Glutamatergic neuron (in vitro differentiated cells): ENCODE data around the gene UQCR11. TPM values are rescaled to one million over a fixed set of nuclear protein-coding genes. Genes with fewer than 3 reads are reported as not detected.

Source experiments
- DNase-seq: peaks from one replicate; pipeline ENCODE4 v3.0.0; 2022
- H3K27ac Mint-ChIP-seq: one replicate; pipeline ENCODE4 v1.8.0; 2020; ENCODE audit warnings: mild to moderate bottlenecking, mixed read lengths, inconsistent platforms; ENCODE audit not compliant: unreplicated experiment
- H3K27me3 Mint-ChIP-seq: one replicate; pipeline ENCODE4 v1.8.0; 2020; ENCODE audit warnings: mild to moderate bottlenecking, moderate library complexity, mixed read lengths, inconsistent platforms; ENCODE audit not compliant: unreplicated experiment
- H3K36me3 Mint-ChIP-seq: one replicate; pipeline ENCODE4 v1.8.0; 2020; ENCODE audit warnings: mild to moderate bottlenecking, mixed read lengths, inconsistent platforms; ENCODE audit not compliant: unreplicated experiment
- H3K4me1 Mint-ChIP-seq: one replicate; pipeline ENCODE4 v1.8.0; 2020; ENCODE audit warnings: mild to moderate bottlenecking, low read depth, mixed read lengths, inconsistent platforms; ENCODE audit not compliant: unreplicated experiment
- H3K4me3 Mint-ChIP-seq: one replicate; pipeline ENCODE4 v1.8.0; 2020; ENCODE audit warnings: mild to moderate bottlenecking, mixed read lengths, inconsistent platforms; ENCODE audit not compliant: unreplicated experiment
- H3K9me3 Mint-ChIP-seq: one replicate; pipeline ENCODE4 v1.8.0; 2020; ENCODE audit warnings: mild to moderate bottlenecking, moderate library complexity, mixed read lengths, inconsistent platforms; ENCODE audit not compliant: unreplicated experiment
- total RNA-seq: library from RNA; stranded (reverse); fragmentation: NEBNext Ultra II Directional; extraction: Animal tissue kit (Norgen Biotek cat#: 25700); gene quantifications from one replicate; pipeline ENCODE4 v1.2.1, GENCODE V29; 2021; ENCODE audit not compliant: unreplicated experiment
- TF ChIP-seq, protein P1 (sequence below): fragments of 200-600 bp; sonication (generic); IDR thresholded peaks from one replicate; pipeline ENCODE4 v1.5.0; 2021; ENCODE audit not compliant: partially characterized antibody, unreplicated experiment

Gene UQCR11
- total RNA-seq, 1 donor from 2014 or later, result 204 TPM

DNA sequence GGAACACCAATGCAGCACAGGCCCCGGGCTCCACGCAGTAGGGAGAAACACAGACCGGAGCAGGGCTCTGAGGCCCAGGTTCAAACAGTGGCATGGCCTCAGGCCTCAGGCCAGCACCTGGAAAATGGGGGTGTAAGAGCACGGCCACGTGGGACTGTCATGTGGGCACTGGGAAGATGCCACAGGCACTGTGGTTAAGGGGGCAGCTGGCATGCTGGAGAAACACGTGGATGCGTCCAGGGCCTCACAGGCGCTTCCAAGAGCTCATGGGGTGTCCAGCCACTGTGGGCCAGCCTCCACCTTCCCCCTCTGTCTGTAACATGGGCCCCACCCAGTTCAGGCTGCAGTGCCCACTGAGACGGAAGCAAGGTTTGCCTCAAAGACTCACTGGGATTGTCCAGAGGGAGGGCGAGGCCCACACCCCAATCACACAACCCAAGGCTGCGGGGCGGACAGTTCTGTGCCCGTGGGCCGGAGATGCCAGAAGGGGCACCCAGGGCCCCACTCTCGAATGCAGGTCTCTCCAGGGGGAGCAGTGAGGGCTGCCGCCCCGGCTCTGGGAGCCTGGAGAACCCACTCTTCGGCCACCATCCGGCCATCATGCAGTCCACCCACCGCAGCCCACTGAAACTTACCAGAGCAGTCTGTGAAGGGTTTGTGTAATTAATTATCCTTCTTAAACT lies 6.3 kb downstream of the UQCR11 start:
- no peak for DNase-seq
- Mint-ChIP-seq H3K4me3 (no peak overlapping the region), H3K4me1 (peaks cover 2% of the 10 kb centered on the region), H3K27ac (no peak overlapping the region), H3K27me3 (no peaks in the 10 kb centered on the region), H3K9me3 (peaks cover 2% of the 10 kb centered on the region), H3K36me3 (no peaks in the 10 kb centered on the region)
- TF ChIP-seq, protein P1, sequence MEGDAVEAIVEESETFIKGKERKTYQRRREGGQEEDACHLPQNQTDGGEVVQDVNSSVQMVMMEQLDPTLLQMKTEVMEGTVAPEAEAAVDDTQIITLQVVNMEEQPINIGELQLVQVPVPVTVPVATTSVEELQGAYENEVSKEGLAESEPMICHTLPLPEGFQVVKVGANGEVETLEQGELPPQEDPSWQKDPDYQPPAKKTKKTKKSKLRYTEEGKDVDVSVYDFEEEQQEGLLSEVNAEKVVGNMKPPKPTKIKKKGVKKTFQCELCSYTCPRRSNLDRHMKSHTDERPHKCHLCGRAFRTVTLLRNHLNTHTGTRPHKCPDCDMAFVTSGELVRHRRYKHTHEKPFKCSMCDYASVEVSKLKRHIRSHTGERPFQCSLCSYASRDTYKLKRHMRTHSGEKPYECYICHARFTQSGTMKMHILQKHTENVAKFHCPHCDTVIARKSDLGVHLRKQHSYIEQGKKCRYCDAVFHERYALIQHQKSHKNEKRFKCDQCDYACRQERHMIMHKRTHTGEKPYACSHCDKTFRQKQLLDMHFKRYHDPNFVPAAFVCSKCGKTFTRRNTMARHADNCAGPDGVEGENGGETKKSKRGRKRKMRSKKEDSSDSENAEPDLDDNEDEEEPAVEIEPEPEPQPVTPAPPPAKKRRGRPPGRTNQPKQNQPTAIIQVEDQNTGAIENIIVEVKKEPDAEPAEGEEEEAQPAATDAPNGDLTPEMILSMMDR, result no peak

DNA sequence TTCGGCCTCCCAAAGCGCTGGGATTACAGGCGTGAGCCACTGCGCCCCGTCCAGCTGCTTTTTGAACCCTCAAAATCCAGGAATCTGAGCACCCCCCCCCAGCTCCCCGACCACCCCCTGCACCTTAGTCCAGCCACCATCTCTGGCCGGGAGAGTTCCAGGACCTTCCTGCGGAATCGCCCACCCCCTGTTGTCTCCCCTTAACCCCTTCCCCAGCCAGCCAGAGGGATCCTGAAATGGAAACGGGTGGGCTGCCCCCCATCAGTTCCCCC lies 11.8 kb downstream of the UQCR11 start:
- no peak for DNase-seq

DNA sequence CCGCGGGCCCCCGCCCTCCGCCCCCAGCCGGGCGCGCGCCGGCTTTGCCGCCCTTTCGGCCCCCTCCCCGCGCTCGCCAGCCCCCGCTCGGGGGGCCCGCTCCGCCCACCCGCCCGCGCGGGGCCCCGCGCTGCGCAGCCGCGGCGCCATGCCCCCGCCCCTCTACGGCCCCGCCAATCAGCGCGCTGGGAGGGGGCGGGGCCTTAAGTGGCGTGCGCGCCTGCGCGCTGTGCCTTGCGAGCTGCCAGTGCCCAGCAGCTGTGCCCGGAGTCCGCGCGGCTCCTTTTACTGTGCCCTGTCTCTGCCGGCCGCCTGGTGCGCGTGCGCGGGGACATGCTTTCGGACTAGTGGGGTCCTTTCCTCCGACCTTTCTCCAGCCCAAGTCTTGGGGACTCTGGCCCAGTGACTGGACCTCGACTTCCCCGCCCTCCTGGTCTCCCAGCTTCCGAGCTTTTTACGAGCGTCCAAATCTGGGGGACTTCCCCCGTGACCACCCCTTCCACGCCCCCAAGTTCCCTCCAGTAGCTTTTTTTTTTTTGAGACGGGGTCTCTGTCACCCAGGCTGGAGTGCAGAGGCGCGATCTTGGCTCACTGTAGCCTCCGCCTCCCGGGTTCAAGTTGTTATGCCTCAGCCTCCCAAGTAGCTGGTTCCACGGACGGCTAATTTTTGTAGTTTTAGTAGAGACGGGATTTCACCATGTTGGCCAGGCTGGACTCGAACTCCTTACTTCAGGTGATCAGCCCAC lies 12.3 kb downstream of the UQCR11 start, which contains the start of gene MBD3:
MBD3 (minus strand) TSS at position 111 of the 746 bp plus-strand sequence. CDS start 234 bp downstream, outside the sequence.
- TF ChIP-seq, protein P1, result no peak
- H3K4me1 Mint-ChIP-seq, result peaks cover 12% of the 10 kb centered on the region
- peak; percentile 97 for DNase-seq
- no peaks in the 10 kb centered on the region for H3K36me3 Mint-ChIP-seq
- peak within 1 kb of the TSS; percentile 97 for H3K27ac Mint-ChIP-seq
- peaks cover 16% of the 10 kb centered on the region for H3K9me3 Mint-ChIP-seq
- H3K4me3 Mint-ChIP-seq, result peak within 1 kb of the TSS; percentile 95
- peaks cover 15% of the 10 kb centered on the region for H3K27me3 Mint-ChIP-seq

More for the DNA sequence above, 11.8 kb downstream of the UQCR11 start:
- H3K4me3 Mint-ChIP-seq, result peak overlapping the region; percentile 90
- H3K27me3 Mint-ChIP-seq, result peaks cover 15% of the 10 kb centered on the region
- peaks cover 9% of the 10 kb centered on the region for H3K4me1 Mint-ChIP-seq
- TF ChIP-seq, protein P1, result no peak
- no peaks in the 10 kb centered on the region for H3K36me3 Mint-ChIP-seq
- peaks cover 16% of the 10 kb centered on the region for H3K9me3 Mint-ChIP-seq
- H3K27ac Mint-ChIP-seq, result peak overlapping the region; percentile 92

DNA sequence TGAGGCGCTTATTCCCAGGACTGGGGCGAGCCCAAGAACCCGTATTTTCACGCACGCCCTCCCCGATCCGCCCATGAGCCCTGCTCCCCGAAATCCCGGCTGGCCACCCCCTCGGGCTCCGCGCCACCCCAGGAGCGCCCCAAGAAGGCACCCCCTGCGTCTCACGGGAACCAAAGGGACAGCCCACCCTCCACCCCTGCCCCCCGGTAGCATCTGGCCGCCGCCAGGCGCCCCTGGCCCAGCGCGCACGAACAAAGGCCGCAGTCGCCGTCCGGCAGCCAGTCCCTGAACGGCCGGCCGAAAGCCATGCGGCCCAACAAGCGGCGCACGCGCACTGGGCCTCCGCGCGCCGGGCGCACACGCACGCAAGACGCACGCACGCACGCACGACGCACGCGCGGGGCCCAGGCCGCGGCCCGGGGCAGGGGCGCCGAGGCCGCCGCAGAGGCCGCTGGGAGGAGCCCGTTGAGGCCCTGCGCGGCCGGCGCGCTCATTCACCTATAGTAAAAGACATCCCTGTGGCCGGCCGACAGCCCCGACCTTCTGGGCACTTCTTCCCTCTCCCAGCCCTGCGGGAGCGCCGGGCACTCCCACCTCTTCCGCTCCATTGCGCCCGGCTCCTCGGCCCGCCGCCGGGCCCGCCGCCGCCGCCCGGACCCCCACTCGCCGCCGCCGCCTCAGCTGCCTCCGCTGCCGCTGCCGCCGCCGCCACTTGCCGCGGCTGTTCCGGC lies 13.1 kb downstream of the UQCR11 start:
- peak overlapping the region; percentile 97 for H3K27ac Mint-ChIP-seq
- H3K4me1 Mint-ChIP-seq, result peaks cover 19% of the 10 kb centered on the region
- TF ChIP-seq, protein P1, result no peak
- DNase-seq, result peak; percentile 90
- peak overlapping the region; percentile 95 for H3K4me3 Mint-ChIP-seq
- H3K27me3 Mint-ChIP-seq, result peaks cover 15% of the 10 kb centered on the region
- H3K9me3 Mint-ChIP-seq, result peaks cover 16% of the 10 kb centered on the region
- no peaks in the 10 kb centered on the region for H3K36me3 Mint-ChIP-seq
